Stimulated activated CD4-positive, alpha-beta T cell treated with anti-CD3 and anti-CD28 coated beads, Interleukin-4, amount 100 ng/mL, for 24 hours (primary cell): Measurements from ENCODE around the gene TEDC1.

Experiments
- DNase-seq: peaks from one replicate; pipeline ENCODE4 v3.0.0-alpha.2; 2020

TEDC1 gene, protein sequence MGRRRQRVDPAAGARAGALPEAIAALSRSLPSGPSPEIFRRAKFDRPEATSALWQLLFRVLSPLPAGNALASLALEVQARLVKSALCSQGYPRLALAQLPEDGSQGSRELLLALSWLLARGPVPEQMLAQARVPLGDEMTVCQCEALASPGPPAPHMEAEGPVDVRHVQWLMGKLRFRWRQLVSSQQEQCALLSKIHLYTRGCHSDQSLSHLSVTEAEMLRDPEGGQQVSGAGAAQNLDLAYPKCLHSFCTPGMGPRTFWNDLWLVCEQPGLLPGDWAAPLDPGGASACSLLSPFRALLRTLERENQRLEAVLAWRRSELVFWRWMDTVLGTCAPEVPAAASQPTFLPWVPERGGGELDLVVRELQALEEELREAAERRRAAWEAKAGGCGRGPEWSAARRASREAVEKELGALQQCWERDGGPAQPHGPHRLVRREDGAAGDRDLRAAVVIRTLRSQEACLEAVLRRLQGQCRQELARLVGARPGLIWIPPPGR

DNA sequence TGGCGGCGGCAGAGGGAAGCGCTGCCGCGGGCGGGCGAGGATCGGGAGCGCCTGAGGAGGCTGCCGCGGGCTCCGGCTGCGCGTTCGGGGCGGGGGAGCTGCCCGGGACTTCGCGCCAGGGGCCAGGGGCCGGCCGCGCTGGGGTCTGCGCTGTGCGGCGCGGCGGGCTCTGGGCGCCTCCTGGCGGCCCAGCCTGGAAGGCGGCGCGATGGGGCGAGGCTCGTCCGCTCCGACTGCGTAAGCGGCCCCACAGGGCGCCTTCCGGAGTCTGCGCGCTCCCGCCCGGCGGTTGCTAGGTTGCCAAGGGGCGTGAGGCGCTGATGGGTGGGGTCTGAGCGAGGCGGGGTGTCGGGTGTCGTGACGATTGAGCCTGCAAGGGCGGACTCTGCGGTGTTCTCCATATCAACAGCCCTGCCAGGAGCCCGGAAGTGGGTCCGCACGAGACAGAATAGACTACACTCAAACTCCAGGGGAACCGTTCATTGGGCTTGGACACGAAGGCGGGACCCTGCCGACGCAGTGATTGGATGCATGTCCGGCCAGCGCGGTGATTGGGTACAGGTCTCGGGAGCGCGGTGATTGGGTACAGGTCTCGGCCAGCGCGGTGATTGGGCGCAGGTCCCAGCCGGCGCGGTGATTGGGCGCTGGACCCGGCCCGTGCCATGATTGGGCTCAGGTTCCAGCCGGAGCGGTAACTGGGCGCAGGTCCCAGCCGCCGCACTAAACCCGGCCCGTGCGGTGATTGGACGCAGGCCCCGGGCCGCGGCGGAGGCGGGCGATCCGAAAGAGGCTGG lies at the start of gene TEDC1:
Gene TEDC1 (plus strand): TSS at position 675 of the 794 bp plus-strand sequence. CDS start 130 bp downstream, outside the sequence.
- DNase-seq = peak; percentile 99

DNA sequence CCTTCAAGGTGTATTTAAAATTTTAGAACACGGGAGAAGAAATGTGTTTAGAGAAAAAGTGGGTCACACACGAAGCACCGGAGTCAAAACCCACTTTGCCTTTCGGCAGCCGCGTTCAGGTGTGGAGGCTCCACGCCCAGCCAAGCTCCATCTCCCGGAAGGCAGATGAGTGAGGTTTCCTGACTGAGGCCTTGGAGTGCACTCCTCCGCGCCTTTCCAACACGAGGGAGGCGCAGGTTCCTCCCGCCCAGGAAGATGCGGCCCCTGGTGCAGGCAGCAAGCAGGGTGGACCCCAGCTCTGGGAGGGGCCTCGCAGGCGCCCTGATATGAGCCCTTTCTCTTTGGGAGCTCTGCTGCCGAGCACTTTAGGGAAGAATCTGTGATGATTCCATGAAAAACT lies 48.9 kb upstream of the TEDC1 start:
- no peak for DNase-seq

DNA sequence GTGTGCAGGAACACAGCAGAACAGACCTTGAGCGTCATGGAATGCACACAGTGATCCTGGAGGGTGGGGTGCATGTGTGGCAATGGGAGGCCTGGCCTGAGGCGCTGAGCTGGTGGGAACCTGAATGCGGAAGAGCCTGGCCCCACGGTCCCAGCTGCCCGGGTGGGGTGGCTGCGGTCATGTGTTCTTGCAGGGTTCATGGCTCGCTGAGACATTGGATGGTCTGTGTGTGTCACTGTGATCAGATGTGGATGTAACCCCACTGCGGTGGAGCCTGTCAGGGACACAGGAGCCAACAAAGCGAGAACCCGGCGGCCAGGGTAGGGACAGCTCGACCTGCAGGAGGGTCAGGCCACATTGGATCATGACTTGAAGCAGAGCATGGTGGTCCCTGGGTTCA lies 48.2 kb upstream of the TEDC1 start:
- DNase-seq = no peak

DNA sequence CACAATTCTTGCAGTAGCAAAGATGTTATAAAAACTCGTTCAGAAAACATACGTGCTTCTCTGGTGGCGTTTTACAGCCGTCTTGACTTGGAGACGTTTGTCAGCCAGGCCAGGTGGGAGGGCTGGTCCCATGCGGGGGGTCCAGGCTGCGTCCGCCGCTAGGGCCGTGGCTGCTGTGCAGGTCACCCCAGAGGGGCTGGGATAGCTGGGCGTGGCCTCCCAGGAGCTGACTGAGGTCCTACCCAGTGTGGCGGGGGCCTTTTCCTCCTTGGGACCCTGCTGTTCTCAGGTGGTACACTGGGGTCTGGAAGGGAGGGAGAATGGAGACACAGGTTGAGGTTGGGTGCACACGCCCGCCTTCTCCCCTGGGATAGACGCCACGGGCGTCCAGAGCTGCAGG lies 46.2 kb upstream of the TEDC1 start:
- DNase-seq = no peak

DNA sequence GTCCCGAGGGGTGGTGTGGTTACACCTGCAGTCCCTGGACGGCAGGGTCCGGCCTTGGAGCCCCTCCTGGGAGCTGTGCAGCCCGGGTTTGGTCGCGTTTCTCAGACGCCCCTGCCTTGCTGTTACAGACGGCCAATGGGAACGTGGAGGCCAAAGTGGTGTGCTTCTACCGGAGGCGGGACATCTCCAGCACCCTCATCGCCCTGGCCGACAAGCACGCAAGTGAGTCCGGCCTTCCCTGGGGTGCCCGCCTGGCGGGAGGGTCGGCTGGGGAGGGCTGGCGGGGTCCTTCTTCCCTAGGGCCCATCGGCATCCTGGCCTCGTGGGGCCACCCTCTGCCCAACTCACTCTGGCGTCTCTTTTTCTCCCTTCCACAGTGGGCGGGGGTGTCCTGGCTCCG lies 45.8 kb upstream of the TEDC1 start:
- DNase-seq = no peak

DNA sequence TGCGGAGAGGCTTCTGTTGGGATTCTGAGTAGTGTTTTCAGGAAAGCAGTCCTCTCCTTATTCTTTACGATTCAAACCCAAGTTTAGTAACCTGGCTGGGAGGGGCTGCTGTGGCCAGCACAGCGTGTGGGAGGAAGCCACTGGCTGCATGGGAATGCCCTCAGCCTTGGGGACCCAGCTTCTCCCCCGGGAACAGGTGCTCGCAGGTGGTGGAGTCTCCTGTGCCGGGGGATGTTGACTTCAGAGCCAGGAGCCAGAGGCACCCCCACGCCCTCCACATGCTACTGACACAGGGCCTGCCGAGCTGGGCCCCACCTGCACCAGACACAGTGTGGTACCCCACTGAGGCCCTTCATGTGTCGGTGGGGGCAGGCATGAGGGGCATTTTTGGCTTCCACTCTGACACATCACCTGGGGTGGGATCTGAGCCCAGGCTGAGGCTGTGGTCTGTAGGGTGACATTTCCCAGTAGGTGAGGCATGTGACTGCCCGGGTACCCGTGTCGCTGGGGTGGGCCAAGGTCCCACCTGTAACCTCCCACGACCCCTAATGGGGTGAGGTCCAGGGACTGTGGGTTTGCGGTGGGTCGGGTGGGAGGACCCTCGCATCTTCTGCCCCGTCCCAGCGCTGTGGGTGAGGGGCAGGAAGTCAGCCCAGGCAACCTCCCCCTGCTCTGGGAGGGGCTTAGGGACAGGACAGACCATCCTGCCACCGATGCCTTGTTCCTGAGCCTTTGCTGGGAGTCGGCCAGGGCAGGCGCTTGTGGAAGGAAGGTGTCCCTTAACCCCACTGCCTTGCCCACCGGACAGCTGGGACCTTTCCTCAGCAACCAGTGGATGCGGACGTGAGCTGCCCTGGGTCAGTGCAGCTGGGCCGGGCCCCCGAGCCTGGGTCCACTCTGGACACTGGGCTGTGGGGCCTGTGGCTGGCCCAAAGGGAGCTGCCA lies 44.9 kb upstream of the TEDC1 start:
- no peak for DNase-seq

DNA sequence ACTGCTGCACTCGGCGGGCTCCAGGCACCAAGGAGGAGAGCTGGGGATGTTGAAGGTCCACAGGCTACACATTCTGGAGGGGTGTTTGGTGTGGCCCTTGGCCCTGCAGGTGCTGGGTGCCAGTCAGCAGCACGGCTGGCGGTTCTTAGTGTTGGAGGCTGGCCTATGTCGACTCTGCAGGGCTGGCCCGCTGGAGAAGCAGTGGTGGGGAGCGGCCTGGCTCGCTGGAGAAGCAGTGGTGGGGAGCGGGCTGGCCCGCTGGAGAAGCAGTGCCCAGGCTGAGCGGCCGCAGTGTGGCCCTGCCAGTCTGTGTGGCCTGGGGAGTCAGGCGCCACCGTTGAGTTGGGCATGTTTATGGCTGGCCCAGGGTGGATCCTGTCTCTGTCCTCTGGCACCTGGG lies 44.1 kb upstream of the TEDC1 start:
- no peak for DNase-seq

DNA sequence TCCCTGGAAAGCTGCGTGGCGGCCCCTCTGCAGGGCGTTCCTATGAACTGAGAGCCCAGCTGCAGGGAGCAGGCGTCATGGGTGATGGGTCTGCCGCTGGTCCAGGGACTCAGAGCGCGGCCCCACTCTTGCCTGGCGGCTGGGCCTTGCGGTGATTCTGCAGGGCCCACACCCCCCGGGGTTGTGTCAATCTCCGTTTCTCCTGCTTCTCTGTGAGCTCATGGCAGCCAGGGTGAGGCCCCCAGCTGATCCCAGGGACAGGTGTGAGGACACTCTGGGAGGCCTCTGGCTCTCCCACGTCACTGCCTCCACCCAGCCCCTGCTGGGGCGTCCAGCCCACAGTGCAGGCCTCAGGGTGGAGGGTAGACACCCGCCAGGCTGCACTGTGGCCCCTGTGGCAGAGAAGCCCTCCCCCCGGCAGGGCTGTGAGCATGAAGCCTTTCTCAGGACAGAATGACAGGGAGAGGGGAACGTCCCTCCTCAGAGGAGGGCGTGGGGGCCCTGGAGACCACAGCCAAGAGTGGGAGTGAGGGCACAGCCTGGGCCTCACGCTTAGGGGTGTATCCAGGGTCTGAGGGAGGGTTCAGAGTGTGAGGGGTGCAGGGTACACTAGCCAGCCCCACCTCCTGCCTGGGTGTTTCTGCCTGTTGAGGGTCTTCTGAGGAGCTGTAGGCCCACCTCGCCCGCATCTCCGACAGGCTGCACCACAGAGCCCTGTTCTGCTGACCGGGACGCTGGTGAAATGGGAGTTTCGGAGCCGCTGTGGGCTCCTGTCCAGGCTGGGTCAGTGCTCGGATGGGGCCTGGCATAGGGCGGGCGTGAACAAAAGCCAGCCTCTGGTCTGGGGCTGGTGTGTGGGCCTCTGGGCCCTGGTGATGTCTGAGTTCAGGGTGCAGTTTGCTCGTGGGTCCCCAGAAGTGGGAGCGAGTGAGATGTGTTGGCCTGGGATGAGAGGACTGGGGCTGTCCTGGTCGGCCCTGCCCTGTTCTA lies 43.1 kb upstream of the TEDC1 start:
- no peak for DNase-seq

DNA sequence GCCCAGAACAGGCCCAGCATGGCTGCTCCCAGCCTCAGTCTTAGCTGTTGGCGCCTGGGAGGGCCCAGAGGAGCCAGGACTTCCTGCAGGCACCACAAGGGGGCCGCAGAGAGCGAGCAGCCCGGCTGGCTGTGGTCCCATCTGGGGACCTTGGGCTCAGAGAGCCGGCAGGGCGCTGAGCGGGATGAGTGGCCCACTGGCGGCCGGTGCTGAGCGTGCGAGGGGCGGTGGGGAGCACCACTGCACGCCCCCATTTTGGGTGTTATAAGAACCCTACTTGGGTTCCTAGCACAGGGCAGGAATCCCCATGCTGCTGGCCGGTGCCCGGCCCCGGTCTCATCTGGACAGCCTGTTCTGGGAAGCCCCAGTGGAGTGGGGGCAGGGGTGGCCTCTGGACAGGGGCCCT lies 42.3 kb upstream of the TEDC1 start:
- DNase-seq = peak; percentile 58

DNA sequence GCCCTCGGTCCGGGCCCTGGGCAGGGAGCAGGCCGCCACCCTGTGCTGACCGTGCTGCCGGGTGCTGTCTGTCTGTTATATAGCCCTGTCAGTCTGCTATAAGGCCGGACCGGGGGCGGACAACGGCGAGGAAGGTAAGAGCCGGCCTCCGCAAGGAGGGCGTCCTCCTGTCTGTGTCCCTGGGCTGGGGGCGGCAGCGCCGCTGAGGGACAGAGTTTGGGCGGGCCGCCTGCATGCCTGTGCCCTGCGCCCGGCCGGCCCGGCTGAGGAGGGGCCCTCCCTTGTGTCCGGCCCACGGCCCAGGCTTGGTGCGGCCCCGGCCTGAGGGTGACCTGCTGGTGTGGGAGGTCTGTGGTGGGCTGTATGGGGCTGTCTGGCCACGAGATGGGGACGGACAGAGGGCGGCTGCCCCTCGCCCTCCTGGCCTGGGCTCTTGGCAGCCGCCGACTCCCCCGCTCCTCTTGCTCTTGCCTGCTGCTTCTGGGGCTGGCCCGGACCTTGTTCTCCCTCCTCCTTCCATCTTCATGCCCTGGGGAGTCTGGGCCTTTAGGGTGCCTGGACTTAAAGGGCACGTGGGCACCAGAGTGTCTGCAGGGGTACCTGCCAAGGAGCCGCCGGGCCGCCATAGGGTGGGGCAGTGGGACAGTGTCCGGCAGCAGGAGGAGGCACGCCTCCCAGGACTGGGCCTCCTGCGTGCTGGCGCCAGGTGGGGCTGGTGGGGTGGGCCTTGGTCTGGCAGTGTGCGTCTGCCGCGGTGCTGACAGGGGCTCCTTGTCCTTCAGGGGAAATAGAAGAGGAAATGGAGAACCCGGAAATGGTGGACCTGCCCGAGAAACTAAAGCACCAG lies 41.5 kb upstream of the TEDC1 start:
- DNase-seq = no peak

DNA sequence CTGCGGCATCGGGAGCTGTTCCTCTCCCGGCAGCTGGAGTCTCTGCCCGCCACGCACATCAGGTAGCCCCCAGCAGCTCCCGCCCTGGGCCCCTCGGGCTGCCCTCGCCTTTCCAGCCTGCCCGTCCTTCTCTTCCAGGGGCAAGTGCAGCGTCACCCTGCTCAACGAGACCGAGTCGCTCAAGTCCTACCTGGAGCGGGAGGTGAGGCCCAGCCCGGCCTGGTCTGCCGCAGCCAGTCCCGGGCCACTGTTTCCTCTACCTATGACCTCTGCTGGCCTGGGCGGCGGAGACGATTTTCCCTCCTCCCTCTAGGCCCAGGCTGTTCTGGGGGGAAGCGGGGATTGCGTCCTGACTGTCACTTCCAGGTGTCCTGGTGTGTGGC lies 40.9 kb upstream of the TEDC1 start:
- DNase-seq = no peak

DNA sequence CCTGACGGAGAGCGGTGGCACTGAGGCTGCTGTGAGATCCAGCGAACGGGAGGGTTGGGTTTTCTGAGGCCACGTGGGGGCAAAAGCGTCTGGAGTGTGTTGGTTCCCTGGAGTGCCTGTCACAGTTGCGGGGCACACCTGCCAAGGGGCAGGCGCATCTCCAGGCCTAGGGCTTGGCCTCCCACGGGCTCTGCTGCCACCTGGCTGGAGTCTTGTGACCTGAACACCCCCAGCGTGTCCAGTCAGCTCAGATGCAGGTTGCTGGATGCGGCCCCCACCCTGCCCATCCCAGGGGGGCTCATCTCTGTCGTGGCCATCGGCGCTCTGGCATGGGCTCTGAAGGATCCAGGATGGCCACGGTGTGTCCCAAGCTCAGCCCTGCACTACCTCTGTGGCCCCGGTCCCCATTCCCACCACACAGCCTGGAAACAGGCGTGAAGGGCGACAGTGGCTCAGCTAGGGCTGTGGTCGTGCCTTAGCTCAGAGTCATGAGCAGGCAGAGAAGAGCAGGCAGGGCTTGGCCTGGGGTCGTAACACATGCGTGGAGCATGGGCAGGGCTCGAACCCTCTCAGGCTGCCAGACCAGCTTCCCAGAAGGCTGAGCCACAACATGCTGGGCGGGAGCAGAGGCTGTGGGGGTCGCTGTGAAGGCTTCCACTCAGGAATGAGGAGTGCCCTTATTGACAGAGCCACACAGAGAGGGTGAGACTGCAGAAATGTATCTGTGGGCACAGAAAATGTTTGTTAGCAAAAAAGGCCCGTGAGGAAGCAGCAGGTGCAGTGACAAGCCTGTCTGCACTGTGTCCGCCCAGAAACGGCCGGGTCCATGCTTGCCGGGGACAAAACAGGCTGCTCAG lies 40.0 kb upstream of the TEDC1 start:
- DNase-seq = no peak

DNA sequence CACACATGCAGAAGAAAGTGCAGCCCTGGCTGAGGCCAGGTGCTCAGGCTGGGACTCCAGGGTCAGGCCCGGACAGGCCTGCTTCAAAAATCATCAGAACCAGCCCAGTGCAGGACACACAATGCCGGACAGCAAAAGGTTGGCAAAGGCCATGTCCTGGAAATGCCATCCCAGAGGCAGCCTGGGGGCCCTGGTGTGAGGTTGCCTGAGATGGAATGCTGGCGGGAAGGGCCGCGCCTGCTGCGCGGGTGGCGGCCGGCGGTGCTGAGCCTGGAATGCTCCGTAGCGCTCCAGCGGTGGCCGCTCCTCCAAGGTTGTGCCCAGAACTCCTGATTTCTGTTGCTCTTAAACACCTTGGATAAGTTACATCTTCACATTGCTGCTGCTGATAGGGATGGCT lies 38.1 kb upstream of the TEDC1 start:
- no peak for DNase-seq

DNA sequence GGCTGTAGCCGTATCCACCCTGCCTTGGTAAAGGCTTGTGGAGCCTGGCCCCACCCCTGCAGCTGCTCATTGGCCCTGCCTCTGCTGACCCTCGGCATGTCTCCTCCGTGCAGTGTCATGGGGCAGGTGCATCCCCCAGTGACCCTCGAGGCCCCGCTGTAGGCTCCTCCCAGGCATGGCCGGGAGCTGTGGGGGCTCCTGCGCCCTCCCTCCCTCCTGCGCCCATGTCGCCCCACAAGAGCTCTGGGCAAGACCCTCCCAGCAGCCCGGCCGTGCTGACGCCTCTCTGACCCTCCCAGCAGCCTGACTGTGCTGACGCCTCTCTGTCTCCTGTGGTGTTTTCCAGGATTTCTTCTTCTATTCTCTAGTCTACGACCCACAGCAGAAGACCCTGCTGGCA lies 37.2 kb upstream of the TEDC1 start:
- no peak for DNase-seq

DNA sequence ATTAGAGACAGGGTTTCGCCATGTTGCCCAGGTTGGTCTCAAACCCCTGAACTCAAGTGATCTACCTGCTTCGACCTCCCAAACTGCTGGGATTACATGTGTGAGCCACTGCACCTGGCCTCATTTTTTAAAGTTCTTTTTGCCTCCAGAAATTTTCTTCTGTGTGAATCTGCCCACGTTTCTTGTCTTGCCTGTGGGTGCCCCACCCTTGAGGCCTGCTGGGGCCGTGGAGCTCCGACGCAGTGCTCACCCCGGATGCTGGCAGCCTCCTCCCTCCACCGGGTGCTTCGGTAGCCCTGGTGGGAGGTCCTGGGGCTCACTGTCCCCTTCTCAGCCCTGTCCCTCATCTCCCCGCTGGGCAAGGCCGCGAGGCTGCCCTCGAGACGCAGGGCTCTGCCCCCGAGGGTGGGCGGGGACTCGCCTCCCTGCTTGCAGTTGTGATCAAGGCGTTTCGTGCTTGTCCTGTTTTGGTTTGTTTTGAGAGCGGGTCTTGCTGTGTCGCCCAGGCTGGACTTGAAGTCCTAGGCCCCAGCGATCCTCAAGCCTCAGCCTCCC lies 35.9 kb upstream of the TEDC1 start:
- DNase-seq = no peak

DNA sequence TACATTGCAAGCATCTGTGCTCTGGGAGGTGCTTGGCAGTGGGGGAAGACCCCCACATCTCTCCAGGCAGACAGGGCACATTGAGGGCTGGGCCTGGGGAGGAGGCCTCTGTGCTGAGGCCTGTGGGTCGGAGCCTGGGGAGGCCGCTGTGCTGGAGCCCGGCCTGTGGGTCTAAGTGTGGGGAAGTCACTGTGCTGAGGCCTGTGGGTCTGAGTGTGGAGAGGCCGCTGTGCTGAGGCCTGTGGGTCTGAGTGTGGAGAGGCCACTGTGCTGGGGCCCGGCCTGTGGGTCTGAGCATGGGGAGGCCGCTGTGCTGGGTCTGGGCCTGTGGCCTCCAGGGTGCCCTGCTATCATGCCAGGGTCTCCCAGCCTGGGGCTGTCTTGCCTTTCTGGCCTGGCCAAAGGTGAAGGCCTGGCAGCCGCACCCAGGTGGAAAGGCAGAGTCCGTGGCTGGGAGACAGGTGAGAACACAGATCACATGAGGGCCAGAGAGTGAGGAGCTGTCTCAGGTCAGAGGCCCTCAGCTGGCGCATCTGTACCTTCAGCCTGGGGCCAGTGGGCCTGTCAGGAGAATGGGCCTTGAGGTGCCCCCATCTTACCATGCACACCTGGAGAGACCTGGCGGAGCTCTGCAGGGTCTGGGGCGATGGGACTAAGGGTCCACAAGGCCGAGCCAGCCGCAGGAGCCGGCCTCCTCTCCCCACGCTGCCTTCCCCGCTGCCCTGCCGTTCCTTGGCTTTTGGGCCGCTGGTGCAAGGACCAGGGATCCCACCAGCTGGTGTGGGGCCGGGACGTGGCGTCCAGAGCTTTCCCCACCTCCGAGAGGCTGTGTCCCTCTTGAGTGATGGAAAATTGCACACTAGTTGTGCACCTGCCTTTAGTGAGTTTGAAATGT lies 35.0 kb upstream of the TEDC1 start:
- no peak for DNase-seq

DNA sequence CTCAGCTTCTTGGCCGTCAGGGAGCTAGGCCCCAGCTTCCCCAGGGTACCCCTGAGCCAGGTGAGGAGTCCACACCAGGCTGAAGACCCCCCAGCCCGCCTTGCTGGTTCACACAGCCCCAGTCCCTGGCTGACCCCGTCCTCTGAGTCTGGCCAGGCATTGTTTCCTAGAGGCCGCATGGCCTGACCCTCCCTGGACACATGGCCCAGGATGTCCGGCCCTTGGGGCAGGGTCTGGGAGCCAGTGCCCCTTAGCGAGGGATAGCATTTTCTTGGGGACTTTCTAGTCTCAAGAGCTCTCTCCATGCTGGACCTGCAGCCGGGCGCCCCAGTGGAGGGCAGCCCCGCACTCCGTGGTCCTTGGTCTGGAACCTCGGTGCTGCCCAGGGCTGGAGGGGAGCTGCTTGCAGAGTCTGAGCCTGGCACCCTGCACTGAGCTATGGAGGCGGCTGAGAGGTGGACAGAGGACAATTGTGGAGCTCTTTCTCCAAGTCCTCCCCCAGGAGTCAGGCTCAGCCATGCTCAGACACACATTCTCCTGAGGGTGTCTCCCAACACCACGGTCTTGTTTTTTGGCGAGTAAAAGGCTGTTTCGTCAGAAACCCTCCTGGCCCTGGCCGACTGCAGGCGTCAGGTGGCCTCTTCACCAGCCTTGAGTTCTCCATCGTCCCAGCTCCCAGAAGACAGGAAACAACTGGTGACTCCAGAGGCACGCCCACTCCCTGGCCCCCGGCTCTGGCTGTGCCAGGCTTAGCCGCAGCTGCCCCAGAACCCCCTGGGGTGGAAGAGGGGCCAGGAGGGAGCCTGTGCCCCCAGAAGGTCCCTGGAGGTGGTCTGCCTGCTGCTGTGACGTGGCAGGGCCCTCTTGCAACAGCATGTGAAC lies 34.1 kb upstream of the TEDC1 start:
- no peak for DNase-seq
